GF-D8 (cell line): ENCODE measurements around the gene UTF1.

Experiments used
- DNase-seq: peaks from one replicate; lab custom pipeline; 2025; lab: John Stamatoyannopoulos, UW

UTF1 gene

DNA sequence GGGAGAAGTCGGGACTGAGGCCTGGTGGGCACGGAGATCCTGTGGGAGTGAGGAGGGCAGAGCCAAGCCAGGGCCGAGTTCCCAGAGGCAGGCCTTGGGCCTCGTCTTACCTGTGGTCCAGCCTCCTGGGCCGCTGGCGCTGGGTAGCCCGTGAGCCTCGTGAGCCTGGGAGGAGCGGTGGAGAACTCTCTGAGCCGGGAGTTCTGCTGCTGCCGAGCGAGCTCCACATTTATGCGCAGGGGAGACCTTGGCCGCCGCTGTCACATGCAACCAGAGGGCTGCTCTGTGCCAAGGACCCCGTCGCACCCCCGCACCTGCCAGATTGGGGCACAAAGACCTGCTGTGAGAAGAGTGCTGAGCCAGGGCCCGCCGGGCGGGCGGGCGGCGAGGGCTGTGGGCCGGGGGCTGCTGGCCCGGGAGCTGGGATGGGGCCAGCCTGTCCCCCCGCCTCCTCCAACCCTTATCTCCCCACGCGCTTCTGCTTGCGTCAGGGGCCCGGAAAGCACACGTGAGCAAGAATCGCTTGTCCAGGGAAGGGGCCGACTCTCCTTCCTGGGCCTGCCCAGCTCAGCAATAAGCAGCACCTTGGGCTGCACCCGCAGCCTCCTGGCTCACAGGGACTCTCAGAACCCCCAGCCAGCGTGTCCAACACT, 17.8 kb downstream of the UTF1 start:
- no peak for DNase-seq

DNA sequence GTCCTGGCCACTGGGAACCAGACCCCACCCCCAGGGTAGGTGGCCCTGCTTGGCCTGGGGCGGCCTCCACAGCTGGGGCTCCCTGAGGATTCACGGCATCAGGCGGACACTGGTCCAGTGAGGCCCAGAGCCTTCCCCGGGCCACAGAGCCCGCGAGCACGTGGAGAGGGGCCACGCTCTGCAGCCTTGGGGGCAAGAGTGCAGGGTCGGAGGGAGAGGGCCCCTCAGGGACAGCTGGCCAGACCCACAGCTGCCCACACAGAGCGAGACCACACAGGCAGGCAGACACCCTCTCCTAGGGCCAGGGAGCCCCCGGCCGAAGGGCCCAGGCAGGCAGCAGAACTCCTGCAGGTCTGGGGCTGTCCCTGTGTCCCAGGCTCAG, 18.3 kb downstream of the UTF1 start:
- no peak for DNase-seq

DNA sequence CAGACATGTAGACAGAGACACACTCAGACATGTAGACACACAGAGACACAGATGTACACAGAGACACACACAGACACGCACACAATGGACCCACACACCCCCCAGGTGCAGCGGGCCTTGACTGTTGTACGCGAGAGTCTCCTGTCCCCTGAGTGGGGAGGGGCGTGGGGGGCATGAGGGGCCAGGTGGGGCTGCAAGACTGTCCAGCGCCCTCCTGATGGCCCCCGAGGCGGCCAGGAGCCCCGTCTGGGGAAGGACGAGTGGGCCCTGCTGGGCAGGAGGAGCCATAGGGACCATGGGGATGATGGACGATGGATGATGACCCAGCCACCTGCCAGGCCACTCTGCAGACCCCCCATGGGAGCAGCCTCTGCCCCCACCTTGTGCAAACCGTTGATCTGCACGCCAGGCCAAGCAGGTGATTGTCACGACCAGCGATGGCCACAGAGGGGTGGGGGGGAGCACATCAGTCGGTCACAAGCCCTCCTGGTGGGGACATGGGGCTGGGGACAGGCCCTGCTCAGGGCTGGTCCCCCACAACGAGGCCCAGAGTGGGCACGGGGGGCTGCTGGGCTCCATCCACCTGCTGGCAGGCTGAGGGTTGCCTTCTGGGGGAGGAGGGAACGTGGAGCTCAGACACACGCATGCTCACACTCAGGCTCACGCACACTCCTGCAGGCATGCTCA, 19.2 kb downstream of the UTF1 start:
- no peak for DNase-seq

DNA sequence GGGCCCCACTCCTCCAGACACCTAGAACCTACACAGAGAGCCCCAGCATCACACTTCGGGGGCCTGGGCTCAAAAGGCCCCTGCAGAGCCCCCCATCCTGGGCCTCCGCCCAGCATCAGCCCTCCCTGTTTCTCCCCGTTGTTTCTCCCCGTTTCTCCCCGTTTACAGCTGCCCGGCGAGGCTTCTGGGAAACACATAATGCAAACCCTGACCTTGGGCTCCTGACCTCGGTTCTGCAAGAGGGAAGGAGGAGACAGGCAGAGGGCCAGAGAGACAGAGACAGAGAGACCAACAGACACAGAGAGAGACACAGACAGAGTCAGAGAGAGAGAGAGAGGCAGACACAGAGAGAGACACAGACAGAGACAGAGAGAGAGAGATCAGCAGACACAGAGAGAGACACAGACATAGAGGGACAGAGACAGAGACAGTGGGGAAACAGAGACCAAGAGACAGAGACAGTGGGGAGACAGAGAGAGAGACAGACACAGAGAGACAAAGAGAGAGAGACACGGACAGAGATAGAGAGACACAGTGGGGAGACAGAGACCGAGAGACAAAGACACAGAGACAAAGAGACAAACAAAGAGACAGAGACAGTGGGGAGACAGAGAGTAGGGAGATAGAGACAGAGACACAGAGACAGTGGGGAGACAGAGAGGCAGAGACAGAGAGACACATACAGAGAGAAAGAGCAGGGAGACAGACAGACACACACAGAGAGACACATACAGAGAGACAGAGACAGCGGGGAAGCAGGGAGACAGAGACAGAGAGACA, 20.1 kb downstream of the UTF1 start:
- no peak for DNase-seq

DNA sequence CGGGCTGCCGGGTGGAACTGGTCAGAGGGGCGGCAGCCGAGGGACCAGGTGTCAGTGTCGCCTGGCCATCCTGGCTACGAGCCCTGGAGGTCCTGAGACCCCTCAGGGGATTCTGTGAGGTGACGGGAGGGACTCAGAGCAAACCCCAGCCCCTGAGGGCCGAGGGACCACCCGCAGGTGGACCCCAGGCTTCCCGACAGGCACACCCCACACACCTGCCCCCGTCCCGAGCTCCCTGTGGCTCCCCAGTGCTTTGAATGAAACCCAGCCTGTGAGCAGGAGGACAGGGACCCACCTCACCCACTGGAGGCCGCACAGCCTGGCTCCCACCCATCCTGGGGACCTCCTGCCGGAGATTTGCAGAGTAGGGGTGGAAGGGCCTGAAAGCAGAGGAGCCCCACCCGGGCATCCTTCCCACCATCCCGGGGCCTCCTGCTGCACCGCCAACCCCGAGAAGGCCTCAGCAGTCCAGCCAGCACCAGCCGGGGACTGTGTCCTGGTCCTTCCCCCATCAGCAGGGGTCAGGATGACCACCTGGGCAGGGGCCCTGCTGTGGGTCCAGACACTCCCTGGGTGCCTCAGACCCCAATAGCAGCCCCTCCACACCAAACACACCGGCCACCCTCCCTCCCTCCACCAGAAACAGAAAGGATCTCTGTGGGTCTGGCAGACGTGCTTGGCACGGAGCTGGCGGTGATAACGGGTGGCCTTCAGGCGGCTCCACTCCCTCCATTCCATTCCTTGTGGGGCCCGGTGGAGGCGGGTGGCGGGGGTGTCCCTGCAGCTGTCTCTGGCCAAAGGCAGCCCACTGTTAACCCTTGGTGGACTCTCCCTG, 21.6 kb downstream of the UTF1 start:
- DNase-seq, result no peak

DNA sequence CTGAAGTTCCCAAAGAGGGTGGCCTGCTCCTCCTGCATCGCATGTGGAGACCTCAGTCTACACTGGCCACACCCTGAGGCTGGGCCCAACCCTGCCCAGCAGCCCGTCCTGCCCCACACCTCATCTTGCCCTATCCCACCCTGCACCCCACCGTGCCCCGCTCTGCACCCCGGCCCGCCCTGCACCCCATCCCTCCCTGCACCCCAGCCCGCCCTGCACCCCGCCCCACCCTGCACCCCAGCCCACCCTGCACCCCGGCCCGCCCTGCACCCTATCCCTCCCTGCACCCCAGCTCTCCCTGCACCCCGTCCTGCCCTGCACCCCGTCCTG, 22.2 kb downstream of the UTF1 start:
- DNase-seq, result no peak

DNA sequence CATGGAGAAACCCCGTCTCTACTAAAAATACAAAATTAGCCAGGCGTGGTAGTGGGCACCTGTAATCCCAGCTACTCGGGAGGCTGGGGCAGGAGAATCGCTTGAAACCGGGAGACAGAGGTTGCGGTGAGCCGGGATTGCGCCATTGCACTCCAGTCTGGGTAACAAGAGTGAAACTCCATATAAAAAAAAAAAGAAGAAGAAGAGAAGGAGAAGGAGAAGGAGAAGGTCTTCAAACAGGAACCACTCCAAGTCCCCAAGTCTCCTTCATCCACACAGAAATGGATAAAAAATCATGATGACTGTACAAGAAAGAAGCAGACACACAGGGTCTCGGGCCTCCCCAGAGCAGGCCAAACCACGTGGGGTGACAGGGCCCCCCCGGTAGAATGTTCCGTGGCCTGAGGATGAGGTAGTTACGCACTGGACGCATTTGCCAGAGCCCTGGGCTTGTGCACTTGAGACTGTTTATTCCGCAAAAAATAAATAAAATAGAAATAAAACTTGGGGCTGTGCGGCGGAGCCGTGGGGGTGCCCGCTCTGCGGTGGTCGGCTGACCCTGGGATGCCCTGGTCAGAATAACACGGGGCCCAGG, 23.4 kb downstream of the UTF1 start:
- DNase-seq, result no peak

DNA sequence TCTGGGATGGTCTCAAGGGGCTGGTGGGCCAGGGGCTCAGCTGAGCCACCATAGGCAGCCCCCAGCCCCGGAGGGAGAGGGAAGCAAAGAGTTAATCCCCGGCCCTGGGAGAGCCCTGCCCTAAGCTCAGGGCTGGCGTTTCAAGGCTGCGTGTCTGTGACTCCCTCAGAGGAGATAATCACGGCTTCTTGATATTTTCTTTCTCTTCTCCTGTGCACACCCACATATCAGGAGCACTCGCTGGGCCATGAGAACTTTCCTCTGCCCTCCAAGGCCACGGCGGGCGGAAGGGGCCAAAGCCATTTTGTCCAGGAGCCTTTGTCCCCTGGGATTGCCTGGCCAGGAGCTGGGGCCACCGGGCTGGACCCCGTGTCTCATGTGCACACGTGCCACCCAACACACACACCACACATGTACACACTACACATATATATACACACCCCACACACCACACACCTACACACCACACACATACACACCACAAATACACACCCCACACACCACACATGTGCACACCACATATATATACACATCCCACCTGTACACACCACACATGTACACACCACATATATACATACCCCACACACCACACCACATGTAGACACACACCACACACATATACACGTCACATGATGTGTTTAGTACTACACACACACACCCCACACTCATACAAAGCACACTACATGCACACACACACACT, 24.6 kb downstream of the UTF1 start:
- no peak for DNase-seq

DNA sequence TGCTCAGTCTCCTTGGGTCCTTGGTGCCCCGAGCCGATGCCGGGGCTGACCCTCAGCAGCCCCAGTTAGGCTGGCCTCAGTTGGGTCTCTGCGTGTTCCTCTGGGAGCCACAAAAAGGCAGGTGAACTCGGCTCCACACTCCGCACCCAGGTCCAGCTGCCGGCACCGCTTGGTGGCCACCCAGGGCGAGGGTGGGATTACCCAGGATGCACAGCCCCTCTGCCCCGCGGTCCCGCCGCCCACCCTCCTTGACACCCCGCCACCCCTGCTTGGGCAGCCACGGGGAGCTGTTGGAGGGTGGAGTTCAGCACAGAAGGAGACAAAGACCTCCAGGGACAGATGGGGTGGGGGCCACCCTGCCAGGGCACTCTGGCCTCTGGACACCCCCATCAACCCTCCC, 25.3 kb downstream of the UTF1 start:
- DNase-seq, result no peak

DNA sequence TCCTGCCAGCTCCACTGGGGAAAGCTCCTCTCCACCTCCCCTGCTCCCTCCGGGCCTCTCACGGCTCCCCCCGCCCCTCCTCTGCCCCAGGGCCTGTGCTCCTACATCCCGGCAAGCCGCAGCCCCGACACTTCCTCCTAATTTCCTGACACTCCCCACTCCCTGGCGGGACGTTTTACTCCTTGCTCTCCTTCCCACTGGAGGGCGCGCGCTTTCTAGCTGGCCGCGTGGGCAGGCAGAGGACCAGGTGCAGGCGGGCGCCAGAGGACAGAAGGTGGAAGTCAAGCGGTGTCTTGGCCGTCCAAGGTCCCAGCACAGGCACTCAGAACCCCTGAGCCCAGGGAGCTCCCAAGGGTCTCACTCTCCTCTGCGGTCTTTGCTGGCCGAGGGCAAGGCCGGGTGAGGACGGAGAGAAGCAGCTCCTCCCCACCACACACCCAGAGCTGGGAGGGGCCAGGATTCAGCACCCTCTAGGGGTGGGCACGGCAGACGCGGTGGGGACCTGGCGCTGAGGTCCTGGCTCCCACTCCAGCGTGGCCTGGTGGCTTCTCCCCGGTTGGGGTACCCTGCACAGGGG, 27.6 kb downstream of the UTF1 start:
- peak; percentile 75 for DNase-seq

DNA sequence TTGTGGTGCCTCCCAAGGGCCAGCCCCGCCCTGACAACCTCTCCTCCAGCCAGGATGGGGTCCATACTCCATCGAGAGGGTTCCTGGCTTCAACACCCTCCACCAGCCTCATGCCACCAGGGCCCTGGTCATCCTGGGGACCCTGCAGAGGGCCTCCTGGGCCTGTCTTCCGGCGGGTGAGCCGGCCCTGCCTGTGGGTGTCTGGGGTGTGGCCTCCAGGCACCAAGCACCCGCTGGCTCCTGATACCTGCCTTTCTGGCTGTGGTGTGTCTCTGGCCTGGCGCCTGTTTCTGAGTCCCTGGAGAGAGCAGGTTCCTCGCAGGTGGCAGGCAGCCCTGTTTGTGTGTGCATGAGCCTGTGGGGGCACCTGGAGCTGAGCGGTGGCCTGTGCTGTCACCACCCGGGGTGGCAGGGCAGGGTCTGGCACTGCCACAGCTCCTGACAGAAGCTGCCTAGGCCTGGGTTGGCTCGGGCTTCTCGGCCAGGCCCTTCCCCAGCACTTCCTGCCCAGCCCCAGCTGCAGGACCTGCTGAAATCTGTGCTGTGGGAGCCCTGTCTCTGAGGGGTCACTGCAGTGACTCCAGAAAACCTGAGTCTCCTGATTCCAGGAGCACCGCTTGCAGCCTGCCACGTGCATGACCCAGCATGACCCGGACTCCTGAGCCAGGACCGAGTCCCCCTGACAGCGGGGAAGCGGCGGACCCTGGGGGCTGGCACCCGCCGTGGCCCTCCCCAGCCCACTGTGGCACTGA, 28.2 kb downstream of the UTF1 start:
- peak; percentile 22 for DNase-seq

DNA sequence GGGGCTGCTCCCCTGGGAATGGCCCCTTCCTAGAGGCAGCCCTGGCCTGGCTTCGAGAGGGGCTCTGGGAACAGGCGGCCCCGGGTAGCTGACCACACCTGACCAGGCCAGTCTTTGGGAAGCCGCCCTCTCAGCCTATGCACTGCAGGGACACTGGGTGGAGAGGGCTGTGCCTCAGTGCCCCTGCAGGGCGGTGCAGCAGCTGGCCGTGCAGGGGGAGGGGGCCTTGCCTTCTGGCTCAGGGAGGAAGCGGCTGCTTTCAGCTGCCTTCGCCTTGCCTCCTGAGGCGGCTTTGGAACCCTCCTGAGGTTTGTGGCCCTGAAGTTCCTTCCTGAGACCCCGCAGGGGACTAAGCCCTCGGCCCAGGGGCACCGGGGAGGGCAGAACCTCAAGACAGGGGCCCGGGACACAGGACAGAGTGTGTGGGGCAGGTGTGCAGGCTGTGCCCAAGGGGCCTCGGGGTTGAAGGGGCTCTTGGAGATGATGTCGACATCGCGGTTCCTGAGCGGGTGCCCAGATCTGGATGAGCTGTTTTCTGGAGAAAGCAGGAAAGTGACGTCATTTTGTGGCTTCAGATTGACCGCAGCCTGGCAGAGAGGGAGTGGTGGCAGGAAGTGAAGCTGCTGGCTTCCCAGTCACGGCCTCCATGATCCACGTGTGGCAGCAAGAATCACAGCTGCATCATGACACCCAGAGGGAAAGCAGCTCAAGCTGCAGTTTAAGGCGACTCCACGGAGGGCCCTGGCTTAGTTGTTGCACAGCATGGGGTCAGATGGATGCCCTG, 29.0 kb downstream of the UTF1 start:
- peak; percentile 97 for DNase-seq

DNA sequence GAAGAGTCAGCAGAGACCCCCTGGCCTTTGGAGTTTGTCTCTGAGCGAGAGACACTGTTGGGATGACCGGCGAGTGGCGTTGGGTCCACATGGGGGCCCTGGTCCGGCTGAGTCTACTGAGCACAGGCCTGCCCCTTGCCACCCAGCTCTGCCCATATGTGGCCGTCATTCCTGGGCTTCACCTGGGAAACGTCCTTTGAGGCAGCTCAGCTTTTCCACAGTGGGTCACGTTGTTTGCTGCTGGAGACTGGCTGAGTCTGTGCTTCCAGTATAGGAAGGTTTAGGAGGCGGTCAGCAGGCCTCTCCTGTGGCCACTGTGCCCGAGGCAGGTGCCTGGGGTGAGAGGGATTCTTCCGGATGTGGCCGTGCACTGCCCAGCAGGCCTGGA, 29.6 kb downstream of the UTF1 start:
- no peak for DNase-seq

DNA sequence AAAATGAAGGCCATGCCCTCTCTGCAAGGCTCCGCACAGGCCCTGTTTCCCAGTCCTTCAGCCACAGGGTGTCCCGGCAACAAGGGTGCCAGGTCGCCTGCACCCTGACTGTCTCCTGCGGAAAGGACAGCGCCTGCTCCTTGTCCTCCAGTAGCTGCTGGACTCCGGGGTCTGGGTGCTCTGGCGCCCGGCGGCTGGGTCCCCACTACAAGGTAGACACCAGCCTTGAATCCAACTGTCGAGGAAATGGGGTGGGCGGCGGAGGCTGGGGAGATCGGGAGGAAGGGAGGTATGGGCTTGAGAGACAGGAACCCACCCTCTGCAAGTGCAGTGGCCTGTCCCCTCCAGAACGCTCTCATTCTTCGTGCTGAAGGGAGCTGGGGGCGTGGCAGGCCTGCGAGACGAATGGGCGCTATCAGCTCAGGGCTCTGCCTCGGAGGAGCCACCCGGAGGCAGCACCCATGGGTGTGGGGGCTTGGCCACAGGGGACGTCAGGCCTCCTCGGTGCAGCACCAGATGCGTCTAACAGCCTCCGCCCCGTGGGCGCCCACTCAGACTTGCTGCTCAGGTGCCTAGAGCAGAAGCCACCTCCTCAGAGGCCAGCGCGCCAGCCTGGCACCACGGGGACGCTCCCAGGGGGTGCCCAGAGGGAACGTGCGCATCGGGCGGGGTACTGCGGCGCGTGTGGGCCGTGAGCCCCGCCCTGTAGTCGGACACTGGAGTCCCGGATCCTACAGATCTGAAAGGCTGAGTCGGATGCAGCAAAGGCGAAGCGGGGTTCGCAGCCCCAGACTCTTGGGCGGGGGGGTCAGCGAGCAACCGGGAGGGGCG, 31.1 kb downstream of the UTF1 start:
- DNase-seq, result peak; percentile 46

DNA sequence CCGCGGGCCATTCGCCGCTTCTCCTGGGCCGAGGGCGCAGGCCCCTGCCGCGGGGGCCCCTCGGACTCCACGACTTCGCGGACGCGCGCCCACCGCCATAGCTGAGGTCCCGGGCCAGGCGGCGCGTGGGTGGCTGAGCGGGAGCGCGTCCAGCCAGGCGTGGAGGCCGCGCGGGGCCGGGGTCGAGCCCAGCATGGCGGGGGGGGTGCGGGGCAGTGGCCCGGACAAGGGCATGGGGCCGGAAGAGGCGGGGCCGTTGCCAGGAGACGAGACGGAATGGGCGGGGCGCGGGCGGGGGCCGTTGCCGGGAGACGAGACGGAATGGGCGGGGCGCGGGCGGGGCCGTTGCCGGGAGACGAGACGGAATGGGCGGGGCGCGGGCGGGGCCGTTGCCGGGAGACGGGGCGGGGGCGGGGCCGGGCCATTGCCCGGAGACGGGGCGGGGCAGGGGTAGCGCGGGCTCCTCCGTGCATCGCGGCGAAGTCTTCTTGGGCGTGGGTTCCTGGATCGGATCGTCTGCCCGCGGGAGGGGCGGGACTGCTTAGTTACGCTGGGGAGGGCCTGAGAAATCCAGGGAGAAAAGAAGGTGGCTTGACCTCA, 31.8 kb downstream of the UTF1 start:
- no peak for DNase-seq

DNA sequence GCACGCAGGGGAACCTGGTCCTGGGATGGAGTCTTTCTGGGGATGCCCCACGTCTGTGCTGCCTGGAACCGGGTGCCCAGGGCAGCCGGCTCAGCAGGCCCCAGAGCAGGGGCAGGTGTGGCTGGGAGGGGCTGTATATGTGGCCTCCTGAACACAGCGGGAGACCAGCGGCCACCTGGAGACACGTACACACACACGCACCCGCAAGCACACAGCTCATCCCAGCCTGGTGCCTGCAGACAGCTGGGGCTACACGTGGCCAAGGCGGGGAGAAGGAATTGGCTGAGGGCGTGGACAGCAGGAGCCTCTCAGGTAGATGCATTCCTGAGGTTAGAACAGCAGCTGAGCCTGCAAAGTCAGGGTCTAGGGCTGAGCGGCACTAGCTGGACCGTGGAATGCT, 32.7 kb downstream of the UTF1 start:
- no peak for DNase-seq

DNA sequence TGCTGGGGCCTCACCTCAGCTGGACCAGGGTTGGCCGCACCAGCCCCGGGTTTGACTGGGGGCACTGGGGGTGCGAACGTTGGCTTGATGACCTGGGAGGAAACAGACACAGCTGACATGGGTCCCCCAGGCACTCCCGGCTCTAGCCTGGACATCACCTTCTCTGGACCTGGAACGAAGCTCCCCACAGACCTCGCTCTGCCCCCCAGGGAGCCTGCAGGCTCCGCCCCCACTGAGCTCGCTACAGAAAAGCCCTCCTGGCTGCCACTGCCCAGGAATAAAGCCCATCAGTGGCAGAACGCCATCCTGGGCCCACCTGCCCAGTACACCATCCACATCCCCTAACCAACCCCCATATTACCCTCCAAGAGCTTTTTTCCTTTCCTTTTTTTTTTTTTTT, 33.7 kb downstream of the UTF1 start:
- no peak for DNase-seq

DNA sequence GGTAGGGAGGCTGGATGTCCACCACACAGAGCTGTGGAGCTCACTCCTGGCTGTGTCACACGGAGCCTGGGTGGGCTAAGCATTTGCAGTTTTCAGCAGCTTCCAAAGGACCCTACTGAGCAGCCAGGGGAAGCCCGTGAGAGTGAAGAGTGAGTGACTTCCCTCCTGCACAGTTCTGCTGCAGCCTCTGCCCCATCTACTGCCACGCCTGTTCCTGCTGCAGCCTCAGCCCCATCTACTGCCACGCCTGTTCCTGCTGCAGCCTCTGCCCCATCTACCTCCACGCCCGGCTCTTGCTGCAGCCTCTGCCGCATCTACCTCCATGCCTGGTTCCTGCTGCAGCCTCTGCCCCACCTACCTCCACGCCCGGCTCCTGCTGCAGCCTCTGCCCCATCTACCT, 34.4 kb downstream of the UTF1 start:
- DNase-seq, result no peak
